Gastrocnemius medialis (tissue), 4 donors: Measurements from ENCODE around the gene LMBR1.

Source experiments
- CTCF ChIP-seq, 5 experiments: fragments of 450-650 bp in 3 of 5; fragments of 200-600 bp in 2 of 5; sonication (generic) in 2 of 5; IDR thresholded peaks in 4 of 5; conservative IDR thresholded peaks in 1 of 5; 1 replicate in 4 of 5; 2 replicates in 1 of 5; pipeline ENCODE4 v1.5.1; 2016 to 2019; ENCODE audit warnings: antibody characterized with exemption in 5 of 5, mild to moderate bottlenecking in 3 of 5, moderate library complexity in 3 of 5
- POLR2A ChIP-seq, 2 donors: fragments of 450-650 bp; IDR thresholded peaks; one replicate each; pipeline ENCODE4 v1.6.1; 2017; ENCODE audit warnings: antibody characterized with exemption in 2 of 2, mild to moderate bottlenecking in 2 of 2, moderate library complexity in 2 of 2

DNA sequence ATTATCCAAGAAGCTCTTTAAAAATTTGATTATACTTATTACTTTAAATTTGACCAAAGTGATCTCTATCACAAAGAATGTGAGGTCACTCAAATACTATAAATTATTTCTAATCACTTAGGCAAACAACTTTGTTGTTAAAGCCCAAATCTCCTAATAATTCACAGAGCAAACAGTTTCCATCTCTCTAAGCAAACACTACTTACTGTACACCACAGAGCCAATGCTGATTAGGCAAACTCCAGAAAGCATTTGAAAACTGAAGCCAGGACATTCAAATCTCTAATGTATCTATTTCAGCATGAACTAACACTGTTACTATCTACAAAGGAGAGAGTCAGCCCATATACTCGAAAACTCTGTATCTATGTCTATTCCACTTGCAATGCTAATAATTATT lies 145.3 kb downstream of the LMBR1 start:
- TF ChIP-seq CTCF (IDR thresholded peaks at IDR 0.05 in 4 of 5, conservative IDR thresholded peaks at IDR 0.05 in 1 of 5), result no peak
- no peak for TF ChIP-seq POLR2A (IDR thresholded peaks at IDR 0.05)
